Measurements from ENCODE around the gene AQP9.

Gene AQP9

DNA sequence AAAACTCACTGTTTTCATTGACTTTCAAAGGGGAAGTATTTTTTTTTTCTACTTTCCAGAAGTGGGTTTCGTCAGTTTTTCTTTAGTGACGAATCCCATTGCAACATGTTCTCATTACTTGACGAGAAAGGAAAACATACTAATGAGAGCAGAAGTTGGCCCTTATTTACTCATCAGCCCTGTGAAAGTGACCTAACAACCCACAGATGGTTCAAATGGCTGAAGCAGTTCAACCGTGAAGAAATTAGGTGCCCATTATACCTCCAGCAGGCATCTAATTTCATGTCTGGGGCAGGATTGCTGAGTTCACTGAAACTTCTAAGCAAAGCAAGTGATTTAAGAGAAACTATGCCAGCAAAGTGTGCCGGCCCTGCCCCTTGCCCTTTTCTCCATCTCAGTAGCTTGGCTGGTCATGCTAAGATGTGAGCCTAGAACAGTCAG lies 9.0 kb downstream of the AQP9 start:
- FAIRE-seq (no peak), DNase-seq (ENCODE audit: insufficient read length, low spot score) (no peak)
- TF ChIP-seq, protein P1, sequence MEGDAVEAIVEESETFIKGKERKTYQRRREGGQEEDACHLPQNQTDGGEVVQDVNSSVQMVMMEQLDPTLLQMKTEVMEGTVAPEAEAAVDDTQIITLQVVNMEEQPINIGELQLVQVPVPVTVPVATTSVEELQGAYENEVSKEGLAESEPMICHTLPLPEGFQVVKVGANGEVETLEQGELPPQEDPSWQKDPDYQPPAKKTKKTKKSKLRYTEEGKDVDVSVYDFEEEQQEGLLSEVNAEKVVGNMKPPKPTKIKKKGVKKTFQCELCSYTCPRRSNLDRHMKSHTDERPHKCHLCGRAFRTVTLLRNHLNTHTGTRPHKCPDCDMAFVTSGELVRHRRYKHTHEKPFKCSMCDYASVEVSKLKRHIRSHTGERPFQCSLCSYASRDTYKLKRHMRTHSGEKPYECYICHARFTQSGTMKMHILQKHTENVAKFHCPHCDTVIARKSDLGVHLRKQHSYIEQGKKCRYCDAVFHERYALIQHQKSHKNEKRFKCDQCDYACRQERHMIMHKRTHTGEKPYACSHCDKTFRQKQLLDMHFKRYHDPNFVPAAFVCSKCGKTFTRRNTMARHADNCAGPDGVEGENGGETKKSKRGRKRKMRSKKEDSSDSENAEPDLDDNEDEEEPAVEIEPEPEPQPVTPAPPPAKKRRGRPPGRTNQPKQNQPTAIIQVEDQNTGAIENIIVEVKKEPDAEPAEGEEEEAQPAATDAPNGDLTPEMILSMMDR (IDR thresholded peaks at IDR 0.05; ENCODE audit: insufficient read depth, missing control alignments): no peak

DNA sequence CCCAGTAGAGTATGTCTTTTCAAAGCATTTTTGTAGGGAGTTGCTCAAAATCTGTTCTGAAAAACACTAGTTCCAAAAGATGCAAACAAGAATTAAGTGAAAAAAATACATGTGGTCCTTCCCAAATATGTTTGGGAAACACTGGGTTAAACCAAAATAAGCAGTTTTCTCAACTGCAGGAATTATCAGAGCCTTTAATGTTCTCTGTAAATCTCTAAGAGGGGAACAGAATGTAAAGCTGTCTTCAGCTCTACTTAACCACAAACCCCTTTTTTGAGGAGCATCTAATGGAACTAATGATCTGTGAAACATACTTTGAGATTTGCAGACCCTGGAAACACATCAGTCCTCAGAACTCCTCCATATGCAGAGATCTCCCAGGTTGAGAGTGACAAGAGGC lies 9.9 kb downstream of the AQP9 start:
- DNase-seq (ENCODE audit: insufficient read length, low spot score) (no peak), FAIRE-seq (no peak)

DNA sequence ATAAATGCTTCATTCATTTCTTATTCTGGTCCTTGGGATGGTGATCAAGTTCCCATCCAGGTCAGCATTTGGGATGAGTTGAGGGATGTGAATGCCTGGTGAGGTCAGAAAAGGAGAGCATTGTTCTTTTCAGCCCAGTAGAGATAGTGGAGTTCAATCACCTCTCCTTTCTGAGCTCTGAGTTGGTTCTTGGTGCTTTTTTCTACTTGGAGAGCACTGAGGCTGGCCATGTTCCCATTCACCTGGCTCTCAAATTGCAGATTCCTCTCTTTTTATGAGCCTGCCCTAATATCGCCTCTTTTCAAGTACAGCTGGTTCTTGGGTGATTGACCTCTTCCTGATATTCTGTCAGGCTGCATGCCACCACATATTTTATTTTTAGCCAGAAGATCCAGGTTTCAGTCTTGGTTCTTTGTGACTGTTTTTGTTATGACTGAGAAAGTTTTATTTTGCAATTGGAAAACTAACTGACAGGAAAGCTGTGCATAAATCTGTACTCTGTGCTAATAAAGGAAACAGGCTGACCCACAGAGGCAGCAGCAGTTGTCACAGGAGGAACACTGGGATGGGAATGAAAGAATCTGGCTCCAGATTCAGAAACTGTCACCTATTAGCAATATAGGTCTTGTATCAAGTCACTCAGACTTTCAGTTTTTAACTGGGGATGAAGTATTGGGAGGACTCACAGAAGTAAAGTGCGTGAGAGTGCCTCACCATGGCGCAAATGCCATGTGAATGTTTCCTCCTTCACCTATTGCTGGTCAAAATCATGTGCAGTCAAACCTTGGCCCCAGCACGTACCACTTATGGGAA lies 10.7 kb downstream of the AQP9 start:
- no peak for DNase-seq (ENCODE audit: insufficient read length, low spot score)
- TF ChIP-seq, protein P1 (IDR thresholded peaks at IDR 0.05; ENCODE audit: insufficient read depth, missing control alignments): no peak
- no peak for FAIRE-seq

More for the DNA sequence above, 9.9 kb downstream of the AQP9 start:
- TF ChIP-seq, protein P1 (IDR thresholded peaks at IDR 0.05; ENCODE audit: insufficient read depth, missing control alignments): no peak

DNA sequence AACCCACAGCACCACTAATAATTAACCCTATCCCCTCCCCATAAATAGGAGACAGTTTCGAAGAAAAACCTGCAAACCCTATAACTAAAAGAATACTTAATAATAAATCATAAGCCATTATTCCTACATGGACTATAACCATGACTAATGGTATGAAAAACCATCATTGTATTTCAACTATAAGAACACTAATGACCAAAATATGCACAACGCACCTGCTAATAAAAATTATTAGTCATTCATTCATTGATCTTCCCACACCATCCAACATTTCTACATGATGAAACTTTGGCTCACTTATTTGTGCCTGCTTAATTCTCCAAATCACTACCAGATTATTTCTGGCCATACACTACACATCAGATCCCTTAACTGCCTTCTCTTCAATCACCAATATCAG lies 16.6 kb downstream of the AQP9 start:
- FAIRE-seq: no peak
- TF ChIP-seq, protein P1 (IDR thresholded peaks at IDR 0.05; ENCODE audit: insufficient read depth, missing control alignments): no peak
- DNase-seq (ENCODE audit: insufficient read length, low spot score): no peak

DNA sequence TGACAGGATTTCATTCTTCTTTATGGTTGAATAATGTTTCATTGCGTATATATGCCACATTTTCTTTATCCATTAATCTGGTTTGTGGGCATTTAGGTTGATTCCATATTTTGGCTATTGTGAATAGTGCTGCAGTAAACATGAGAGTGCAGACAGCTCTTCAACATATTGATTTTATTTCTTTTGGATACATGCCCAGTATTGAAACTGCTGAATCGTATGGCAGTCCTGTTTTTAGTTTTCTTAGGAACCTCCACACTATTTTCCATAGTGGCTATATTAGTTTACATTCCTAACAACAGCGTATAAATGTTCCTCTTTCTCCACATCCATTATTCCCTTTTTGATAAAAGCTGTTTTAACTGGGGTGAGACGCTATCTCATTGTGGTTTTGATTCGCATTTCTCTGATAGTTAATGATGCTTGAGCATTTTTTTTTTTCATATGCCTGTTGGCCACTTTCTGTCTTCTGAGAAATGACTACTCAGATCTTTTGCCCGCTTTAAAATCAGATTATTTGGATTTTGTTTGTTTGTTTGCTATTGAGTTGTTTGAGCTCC lies 21.7 kb downstream of the AQP9 start:
- TF ChIP-seq, protein P1 (IDR thresholded peaks at IDR 0.05; ENCODE audit: insufficient read depth, missing control alignments): no peak
- DNase-seq (ENCODE audit: insufficient read length, low spot score) (no peak), FAIRE-seq (no peak)

DNA sequence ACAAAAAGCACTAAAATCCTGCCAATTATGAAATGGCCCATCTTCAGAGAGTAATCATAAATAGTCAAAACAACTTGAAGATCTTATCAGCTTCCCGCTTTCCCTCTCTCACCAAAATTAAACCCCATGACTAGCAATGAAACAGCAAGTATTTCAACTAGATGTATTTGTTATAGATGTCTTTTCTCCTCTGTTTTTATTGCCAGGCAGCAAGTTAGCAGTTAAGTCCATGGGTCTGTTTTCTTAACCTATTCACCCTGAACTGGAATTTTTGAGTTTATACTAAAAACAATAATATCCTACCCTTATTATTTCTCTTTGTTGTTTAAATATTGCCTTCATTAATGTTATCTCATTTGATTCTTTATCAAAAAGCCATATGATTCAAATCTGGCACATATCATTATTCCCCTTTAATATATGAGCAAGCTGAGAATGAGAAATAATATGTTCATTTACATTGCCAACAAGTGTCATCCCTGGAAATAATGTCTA lies 23.3 kb downstream of the AQP9 start:
- DNase-seq (ENCODE audit: insufficient read length, low spot score) (no peak), FAIRE-seq (no peak)
- TF ChIP-seq, protein P1 (IDR thresholded peaks at IDR 0.05; ENCODE audit: insufficient read depth, missing control alignments): no peak

DNA sequence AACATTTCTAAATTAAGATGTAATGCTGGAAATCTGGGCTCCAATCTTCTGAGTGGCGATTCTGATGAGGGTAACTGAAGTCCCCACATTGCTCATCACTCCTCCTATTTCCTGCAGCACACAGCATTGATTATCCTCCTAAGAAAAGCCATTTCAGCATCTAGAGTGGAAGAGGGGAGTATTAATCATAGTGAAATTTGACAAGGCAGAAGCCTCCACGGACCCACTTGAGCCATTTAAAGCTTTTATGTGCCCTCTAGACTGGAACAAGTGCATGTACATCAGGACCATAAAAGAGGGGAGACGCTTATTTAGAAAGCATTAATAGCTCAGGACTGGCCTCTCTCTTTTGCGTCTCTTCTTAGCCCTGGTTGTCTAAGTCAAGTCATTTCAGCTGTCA lies 25.8 kb downstream of the AQP9 start:
- DNase-seq (ENCODE audit: insufficient read length, low spot score) (no peak), FAIRE-seq (no peak)
- TF ChIP-seq, protein P1 (IDR thresholded peaks at IDR 0.05; ENCODE audit: insufficient read depth, missing control alignments): no peak
